KMS-11 (cell line): ENCODE measurements around the gene DLL1.

ENCODE experiments used
- H2AFZ ChIP-seq: fragments of 200-600 bp; sonication (generic); 2 replicates; pipeline ENCODE4 v1.6.1; 2016; ENCODE audit warnings: antibody characterized with exemption, mixed run types, low read depth
- H3K27ac ChIP-seq: fragments of 200-600 bp; sonication (generic); 2 replicates; pipeline ENCODE4 v1.6.1; 2016; ENCODE audit warnings: mild to moderate bottlenecking, mixed run types
- H3K27me3 ChIP-seq: fragments of 200-600 bp; sonication (generic); 2 replicates; pipeline ENCODE4 v1.6.1; 2017; ENCODE audit warnings: mild to moderate bottlenecking, low read depth, mixed run types, moderate library complexity; ENCODE audit not compliant: insufficient read depth
- H3K36me3 ChIP-seq: fragments of 200-600 bp; sonication (generic); 2 replicates; pipeline ENCODE4 v1.6.1; 2017; ENCODE audit warnings: mild to moderate bottlenecking, mixed run types; ENCODE audit not compliant: insufficient read depth
- H3K4me1 ChIP-seq: fragments of 200-600 bp; sonication (generic); 2 replicates; pipeline ENCODE4 v1.6.1; 2016; ENCODE audit warnings: mild to moderate bottlenecking, low read depth, mixed run types; ENCODE audit not compliant: poor library complexity, severe bottlenecking
- H3K4me2 ChIP-seq: fragments of 200-600 bp; sonication (generic); 2 replicates; pipeline ENCODE4 v1.7.0; 2016; ENCODE audit warnings: mild to moderate bottlenecking, mixed run types
- H3K4me3 ChIP-seq: fragments of 200-600 bp; sonication (generic); IDR thresholded peaks from 2 replicates; pipeline ENCODE4 v1.6.1; 2017; ENCODE audit warnings: low read depth, low read length, mixed read lengths; ENCODE audit not compliant: insufficient read depth
- H3K79me2 ChIP-seq: fragments of 200-600 bp; sonication (generic); 2 replicates; pipeline ENCODE4 v1.6.1; 2016; ENCODE audit warnings: low read depth, mixed run types; ENCODE audit not compliant: insufficient read depth
- H3K9ac ChIP-seq: fragments of 200-600 bp; sonication (generic); 2 replicates; pipeline ENCODE4 v1.6.1; 2016; ENCODE audit warnings: mild to moderate bottlenecking, mixed run types
- H4K20me1 ChIP-seq: fragments of 200-600 bp; sonication (generic); 2 replicates; pipeline ENCODE4 v1.6.1; 2016; ENCODE audit warnings: mild to moderate bottlenecking, mixed run types; ENCODE audit not compliant: insufficient read depth
- TF ChIP-seq, protein P1 (sequence below): fragments of 200-600 bp; sonication (generic); conservative IDR thresholded peaks from 2 replicates; pipeline ENCODE4 v1.6.1; 2017; ENCODE audit warnings: low read depth, mild to moderate bottlenecking, antibody characterized with exemption, low read length, moderate library complexity, mixed read lengths

Gene DLL1

DNA sequence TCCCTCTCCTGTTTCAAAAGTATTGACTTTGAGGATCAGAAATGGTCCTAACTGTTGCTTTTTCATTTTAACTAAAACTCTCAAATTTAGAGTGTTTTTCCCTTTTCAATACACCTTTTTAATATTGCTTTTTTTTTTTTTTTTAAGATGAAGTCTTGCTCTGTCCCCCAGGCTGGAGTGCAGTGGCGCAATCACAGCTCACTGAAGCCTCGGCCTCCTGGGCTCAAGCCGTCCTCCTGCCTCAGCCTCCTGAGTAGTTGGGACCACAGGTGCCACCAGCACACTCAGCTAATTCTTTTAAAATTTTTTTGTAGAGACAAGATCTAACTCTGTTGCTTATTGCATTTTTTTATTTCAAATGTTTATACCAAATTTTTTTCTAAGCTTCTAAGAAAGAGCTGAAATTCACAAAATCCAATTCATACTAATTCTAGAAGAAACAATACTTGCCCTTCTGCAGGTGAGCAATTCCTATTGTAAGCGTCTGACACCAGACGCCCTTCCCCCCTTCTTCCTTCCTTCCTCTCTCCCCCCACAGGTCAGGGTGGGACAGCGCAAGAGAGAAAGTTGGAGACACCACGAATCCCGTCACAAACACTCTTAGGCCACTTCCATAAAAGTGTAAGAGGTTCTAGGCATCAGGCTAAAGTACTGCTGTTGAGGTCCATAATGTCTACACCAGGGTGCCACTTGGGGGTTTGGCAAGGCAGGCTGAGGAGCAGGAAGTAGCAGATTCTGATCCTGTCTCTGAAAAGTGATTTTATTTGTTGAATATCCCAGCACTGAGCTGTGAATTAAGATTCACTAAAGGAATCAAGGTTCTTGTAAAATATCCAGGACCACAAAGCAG, 12.8 kb downstream of the DLL1 start:
- no peak overlapping the region for H3K4me2 ChIP-seq
- H3K27me3 ChIP-seq, result peaks cover 22% of the 10 kb centered on the region
- H3K4me3 ChIP-seq, result no peak overlapping the region
- H4K20me1 ChIP-seq, result no peaks in the 10 kb centered on the region
- no peak overlapping the region for H3K27ac ChIP-seq
- H3K36me3 ChIP-seq, result no peaks in the 10 kb centered on the region
- TF ChIP-seq, protein P1, sequence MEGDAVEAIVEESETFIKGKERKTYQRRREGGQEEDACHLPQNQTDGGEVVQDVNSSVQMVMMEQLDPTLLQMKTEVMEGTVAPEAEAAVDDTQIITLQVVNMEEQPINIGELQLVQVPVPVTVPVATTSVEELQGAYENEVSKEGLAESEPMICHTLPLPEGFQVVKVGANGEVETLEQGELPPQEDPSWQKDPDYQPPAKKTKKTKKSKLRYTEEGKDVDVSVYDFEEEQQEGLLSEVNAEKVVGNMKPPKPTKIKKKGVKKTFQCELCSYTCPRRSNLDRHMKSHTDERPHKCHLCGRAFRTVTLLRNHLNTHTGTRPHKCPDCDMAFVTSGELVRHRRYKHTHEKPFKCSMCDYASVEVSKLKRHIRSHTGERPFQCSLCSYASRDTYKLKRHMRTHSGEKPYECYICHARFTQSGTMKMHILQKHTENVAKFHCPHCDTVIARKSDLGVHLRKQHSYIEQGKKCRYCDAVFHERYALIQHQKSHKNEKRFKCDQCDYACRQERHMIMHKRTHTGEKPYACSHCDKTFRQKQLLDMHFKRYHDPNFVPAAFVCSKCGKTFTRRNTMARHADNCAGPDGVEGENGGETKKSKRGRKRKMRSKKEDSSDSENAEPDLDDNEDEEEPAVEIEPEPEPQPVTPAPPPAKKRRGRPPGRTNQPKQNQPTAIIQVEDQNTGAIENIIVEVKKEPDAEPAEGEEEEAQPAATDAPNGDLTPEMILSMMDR, result no peak
- H3K9ac ChIP-seq, result no peak overlapping the region
- no peaks in the 10 kb centered on the region for H3K79me2 ChIP-seq
- no peak overlapping the region for H2AFZ ChIP-seq
- no peaks in the 10 kb centered on the region for H3K4me1 ChIP-seq

DNA sequence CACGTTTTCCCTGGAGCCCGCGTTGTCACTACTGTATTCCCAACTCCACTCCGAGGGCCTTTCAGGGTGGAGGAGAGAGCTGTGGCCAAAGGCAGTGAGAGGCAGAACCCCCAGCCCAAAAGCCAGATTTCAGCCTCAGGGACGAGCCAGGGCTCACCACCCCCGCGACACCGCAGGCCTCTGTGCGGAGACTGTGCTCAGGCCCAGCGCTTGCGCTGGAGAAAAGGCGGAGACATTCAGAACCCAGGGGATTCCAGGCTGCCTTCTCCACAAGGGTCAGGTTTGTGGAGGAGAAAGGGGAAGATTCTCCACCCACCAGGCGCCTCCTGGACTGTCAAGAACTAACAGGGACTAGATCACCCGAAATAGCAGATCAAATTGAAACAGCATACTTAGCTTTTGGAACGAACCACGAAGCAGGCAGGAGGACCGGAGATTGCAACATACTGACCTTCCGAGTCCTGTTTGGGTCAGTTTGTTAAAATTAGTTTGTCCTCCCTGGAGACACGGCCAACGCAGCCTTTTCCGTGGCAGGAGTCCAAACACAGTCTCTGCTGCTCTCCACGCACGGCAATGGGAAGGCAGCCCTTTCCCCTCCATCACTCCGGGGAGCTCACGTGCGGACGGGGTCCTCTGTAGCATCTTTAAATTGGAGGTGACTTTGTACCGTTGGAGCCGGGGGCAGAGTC, 14.4 kb downstream of the DLL1 start:
- no peak overlapping the region for H3K4me2 ChIP-seq

DNA sequence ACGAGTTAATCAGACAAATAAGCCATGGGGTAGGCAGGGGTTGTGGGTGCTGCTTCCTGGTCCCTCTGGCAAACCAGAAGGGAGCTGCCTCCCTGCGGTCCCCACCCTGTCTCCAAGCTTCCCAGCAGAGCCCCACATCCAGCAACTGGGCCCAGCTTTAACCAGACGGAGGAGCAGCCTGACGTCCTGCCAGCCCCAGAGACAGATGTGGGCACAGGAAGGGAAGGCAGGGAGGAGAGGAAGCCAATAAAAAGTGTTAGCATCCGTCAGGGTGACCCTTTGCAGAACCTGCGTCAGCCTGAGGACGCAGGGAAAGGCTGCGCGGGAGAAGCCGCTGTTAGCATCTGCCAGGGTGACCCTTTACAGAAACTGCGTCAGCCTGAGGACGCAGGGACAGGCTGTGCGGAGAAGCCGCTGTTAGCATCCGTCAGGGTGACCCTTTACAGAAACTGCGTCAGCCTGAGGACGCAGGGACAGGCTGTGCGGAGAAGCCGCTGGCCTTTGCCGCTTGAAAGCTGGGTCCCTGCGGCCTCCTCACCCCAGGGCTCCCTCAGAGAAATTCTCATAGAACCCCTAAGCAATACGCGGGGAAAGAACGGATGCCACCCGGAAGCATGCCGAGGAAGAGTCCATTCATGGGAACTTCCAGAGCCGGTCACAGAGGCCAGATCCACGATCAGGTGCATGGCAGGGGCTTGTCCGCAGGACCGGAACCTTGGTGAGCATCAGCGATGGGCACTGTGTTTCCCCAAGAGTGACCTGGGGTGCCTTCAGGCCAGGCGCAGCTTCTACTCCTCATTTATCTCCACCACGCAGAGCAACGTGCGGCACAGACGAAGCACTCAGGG, 15.9 kb downstream of the DLL1 start:
- TF ChIP-seq, protein P1, result no peak
- H3K4me1 ChIP-seq, result no peaks in the 10 kb centered on the region
- H3K9ac ChIP-seq, result no peak overlapping the region
- H3K4me3 ChIP-seq, result no peak overlapping the region
- H2AFZ ChIP-seq, result no peak overlapping the region
- no peaks in the 10 kb centered on the region for H4K20me1 ChIP-seq
- H3K4me2 ChIP-seq, result no peak overlapping the region
- H3K36me3 ChIP-seq, result no peaks in the 10 kb centered on the region
- H3K79me2 ChIP-seq, result no peaks in the 10 kb centered on the region
- H3K27me3 ChIP-seq, result peaks cover 35% of the 10 kb centered on the region
- H3K27ac ChIP-seq, result no peak overlapping the region

More for the DNA sequence above, 14.4 kb downstream of the DLL1 start:
- Histone ChIP-seq H3K9ac (no peak overlapping the region), H3K27ac (no peak overlapping the region), H3K4me3 (no peak overlapping the region), H4K20me1 (no peaks in the 10 kb centered on the region), H3K79me2 (no peaks in the 10 kb centered on the region), H3K4me1 (no peaks in the 10 kb centered on the region), H3K36me3 (no peaks in the 10 kb centered on the region), H2AFZ (no peak overlapping the region), H3K27me3 (peaks cover 31% of the 10 kb centered on the region)
- TF ChIP-seq, protein P1, result no peak

DNA sequence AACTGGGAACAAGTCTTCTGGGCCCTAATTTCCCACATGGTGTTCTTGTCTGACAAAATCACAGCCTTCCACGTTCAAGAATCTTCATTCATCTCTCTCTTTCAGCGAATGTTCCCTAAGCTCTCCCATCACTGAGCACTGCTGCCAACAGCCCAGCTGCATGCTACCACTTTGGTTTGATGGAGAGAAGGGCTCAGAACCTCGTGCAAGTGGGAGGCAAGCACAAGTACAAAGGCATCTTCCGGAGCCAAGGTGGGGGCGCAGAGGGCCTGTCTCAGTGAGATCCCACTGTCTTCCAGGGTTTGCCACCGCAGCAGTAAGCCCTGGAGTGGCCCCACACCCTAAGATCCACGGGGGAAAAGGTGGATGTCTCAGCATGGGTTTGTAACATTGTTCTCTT, 17.2 kb downstream of the DLL1 start:
- Histone ChIP-seq H4K20me1 (no peaks in the 10 kb centered on the region), H2AFZ (no peak overlapping the region), H3K9ac (no peak overlapping the region), H3K4me1 (no peaks in the 10 kb centered on the region), H3K4me3 (no peak overlapping the region), H3K27me3 (peaks cover 45% of the 10 kb centered on the region), H3K79me2 (no peaks in the 10 kb centered on the region), H3K27ac (no peak overlapping the region), H3K4me2 (no peak overlapping the region), H3K36me3 (no peaks in the 10 kb centered on the region)
- TF ChIP-seq, protein P1, result no peak
